Adipocyte (in vitro differentiated cells): ENCODE measurements around the gene TTC36.

ENCODE experiments used
- DNase-seq: peaks from one replicate; pipeline ENCODE4 v3.0.0-alpha.2; 2015; ENCODE audit warnings: low read depth
- H3K27me3 ChIP-seq: replicated peaks from 2 replicates; pipeline ENCODE4 v1.7.0; 2013; ENCODE audit warnings: mild to moderate bottlenecking, low read length, moderate library complexity; ENCODE audit not compliant: control insufficient read depth, insufficient read depth
- H3K36me3 ChIP-seq: 2 replicates; pipeline ENCODE4 v1.7.0; 2013; ENCODE audit warnings: low read length, mild to moderate bottlenecking, moderate library complexity; ENCODE audit not compliant: control insufficient read depth, insufficient read depth, severe bottlenecking
- H3K4me1 ChIP-seq: 2 replicates; pipeline ENCODE4 v1.7.0; 2013; ENCODE audit warnings: mild to moderate bottlenecking, low read length, moderate library complexity; ENCODE audit not compliant: control insufficient read depth, insufficient read depth
- H3K4me3 ChIP-seq: 2 replicates; pipeline ENCODE4 v1.7.0; 2013; ENCODE audit warnings: mild to moderate bottlenecking, low read length, moderate library complexity
- H3K9ac ChIP-seq: 2 replicates; pipeline ENCODE4 v1.7.0; 2013; ENCODE audit warnings: mild to moderate bottlenecking, low read length, moderate library complexity
- H3K9me3 ChIP-seq: 2 replicates; pipeline ENCODE4 v1.7.0; 2013; ENCODE audit warnings: mild to moderate bottlenecking, low read length, moderate library complexity; ENCODE audit not compliant: control insufficient read depth

TTC36 gene

GRCh38 chr11:118532852-118533768 is 5.8 kb downstream of the TTC36 start:
- no peaks in the 10 kb centered on the region for H3K27me3 ChIP-seq
- no peaks in the 10 kb centered on the region for H3K9me3 ChIP-seq
- H3K4me3 ChIP-seq = no peak overlapping the region
- H3K4me1 ChIP-seq = peaks cover 3% of the 10 kb centered on the region
- H3K36me3 ChIP-seq = no peaks in the 10 kb centered on the region
- no peak overlapping the region for H3K9ac ChIP-seq
- DNase-seq = no peak

- Histone ChIP-seq H3K36me3 (no peaks in the 10 kb centered on the region), H3K4me3 (no peak overlapping the region), H3K9me3 (no peaks in the 10 kb centered on the region), H3K4me1 (peaks cover 3% of the 10 kb centered on the region), H3K27me3 (no peaks in the 10 kb centered on the region), H3K9ac (no peak overlapping the region)
- no peak for DNase-seq
Measured at GRCh38 chr11:118533769-118534729, 6.8 kb downstream of the TTC36 start.

GRCh38 chr11:118535261-118535660 is 8.0 kb downstream of the TTC36 start:
- no peaks in the 10 kb centered on the region for H3K9me3 ChIP-seq
- H3K4me3 ChIP-seq = no peak overlapping the region
- no peak overlapping the region for H3K9ac ChIP-seq
- no peaks in the 10 kb centered on the region for H3K36me3 ChIP-seq
- DNase-seq = no peak
- peaks cover under 1% of the 10 kb centered on the region for H3K4me1 ChIP-seq
- no peaks in the 10 kb centered on the region for H3K27me3 ChIP-seq

- Histone ChIP-seq H3K27me3 (no peaks in the 10 kb centered on the region), H3K9ac (no peak overlapping the region), H3K9me3 (no peaks in the 10 kb centered on the region), H3K36me3 (no peaks in the 10 kb centered on the region), H3K4me1 (no peaks in the 10 kb centered on the region), H3K4me3 (no peak overlapping the region)
- no peak for DNase-seq
Measured at GRCh38 chr11:118536726-118537125, 9.5 kb downstream of the TTC36 start.

- H3K4me3 ChIP-seq = no peak overlapping the region
- no peaks in the 10 kb centered on the region for H3K4me1 ChIP-seq
- no peaks in the 10 kb centered on the region for H3K9me3 ChIP-seq
- no peaks in the 10 kb centered on the region for H3K36me3 ChIP-seq
- no peak for DNase-seq
- no peak overlapping the region for H3K9ac ChIP-seq
- H3K27me3 ChIP-seq = no peaks in the 10 kb centered on the region
Measured at GRCh38 chr11:118537409-118537980, 10.2 kb downstream of the TTC36 start.

- no peaks in the 10 kb centered on the region for H3K4me1 ChIP-seq
- H3K9me3 ChIP-seq = no peaks in the 10 kb centered on the region
- H3K36me3 ChIP-seq = peaks cover 20% of the 10 kb centered on the region
- H3K4me3 ChIP-seq = no peak overlapping the region
- no peaks in the 10 kb centered on the region for H3K27me3 ChIP-seq
- no peak for DNase-seq
- no peak overlapping the region for H3K9ac ChIP-seq
Measured at GRCh38 chr11:118544010-118544646, 16.9 kb downstream of the TTC36 start.

- Histone ChIP-seq H3K27me3 (no peaks in the 10 kb centered on the region), H3K9ac (no peak overlapping the region), H3K36me3 (peaks cover 20% of the 10 kb centered on the region), H3K4me1 (no peaks in the 10 kb centered on the region), H3K4me3 (no peak overlapping the region), H3K9me3 (no peaks in the 10 kb centered on the region)
- no peak for DNase-seq
Measured at GRCh38 chr11:118544647-118545010, 17.4 kb downstream of the TTC36 start.

GRCh38 chr11:118545533-118545932 is 18.3 kb downstream of the TTC36 start:
- Histone ChIP-seq H3K36me3 (peaks cover 20% of the 10 kb centered on the region), H3K27me3 (no peaks in the 10 kb centered on the region), H3K9me3 (no peaks in the 10 kb centered on the region), H3K4me1 (no peaks in the 10 kb centered on the region), H3K4me3 (no peak overlapping the region), H3K9ac (no peak overlapping the region)
- DNase-seq = no peak

- Histone ChIP-seq H3K27me3 (no peaks in the 10 kb centered on the region), H3K9me3 (no peaks in the 10 kb centered on the region), H3K9ac (no peak overlapping the region), H3K4me1 (no peaks in the 10 kb centered on the region), H3K4me3 (no peak overlapping the region), H3K36me3 (peaks cover 33% of the 10 kb centered on the region)
- DNase-seq = no peak
Measured at GRCh38 chr11:118547132-118547531, 19.9 kb downstream of the TTC36 start.

GRCh38 chr11:118552341-118552740 is 25.1 kb downstream of the TTC36 start:
- Histone ChIP-seq H3K36me3 (peaks cover 47% of the 10 kb centered on the region), H3K9me3 (no peaks in the 10 kb centered on the region), H3K4me3 (no peak overlapping the region), H3K27me3 (no peaks in the 10 kb centered on the region), H3K4me1 (no peaks in the 10 kb centered on the region), H3K9ac (no peak overlapping the region)
- DNase-seq = no peak
